NOMO-1 treated with dmso at 0.1 percent for 144 hours (cell line): ENCODE data around the gene MTMR3.
A peak's percentile ranks its signal among the peaks of the same experiment; 100 is the strongest.

Source experiments
- DNase-seq: peaks from one replicate; lab custom pipeline; 2025; ENCODE audit not compliant: unreplicated experiment; lab: John Stamatoyannopoulos, UW

Gene MTMR3

DNA sequence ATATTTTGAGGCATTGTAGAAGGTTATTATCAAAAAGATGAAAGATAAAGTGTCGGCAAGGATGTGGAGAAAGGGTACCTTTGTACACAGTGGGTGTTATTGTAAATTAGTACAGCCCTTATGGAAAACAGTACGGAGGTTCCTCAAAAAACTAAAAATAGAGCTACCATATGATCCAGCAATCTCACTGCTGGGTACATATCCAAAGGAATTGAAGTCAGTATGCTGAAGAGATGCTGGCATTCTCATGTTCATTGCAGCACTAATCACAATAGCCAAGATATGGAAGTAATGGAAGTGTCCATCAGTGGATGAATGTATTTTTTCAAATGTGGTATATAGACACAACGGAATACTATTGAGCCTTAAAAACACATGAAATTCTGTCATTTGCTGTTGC is 15.1 kb upstream of the MTMR3 start:
- DNase-seq: no peak

DNA sequence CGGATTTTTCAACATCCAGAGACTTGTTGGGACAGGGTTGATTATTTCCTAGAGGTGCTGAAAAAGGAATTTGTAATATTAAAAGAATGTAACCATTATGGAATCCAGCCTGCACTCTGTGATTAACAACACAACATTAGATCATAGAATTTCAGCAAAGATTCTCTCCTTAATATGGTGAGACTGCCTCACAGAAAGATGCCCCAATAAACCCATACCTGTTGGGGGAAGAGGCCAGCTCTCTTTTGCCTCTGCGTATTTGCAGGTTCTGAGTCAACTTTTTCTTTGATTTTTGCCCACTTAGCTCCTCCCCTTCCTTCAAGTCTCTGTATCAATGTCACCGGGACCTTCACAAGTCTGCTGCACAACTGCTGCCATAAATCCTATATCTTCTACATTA is 12.4 kb upstream of the MTMR3 start:
- DNase-seq: no peak

DNA sequence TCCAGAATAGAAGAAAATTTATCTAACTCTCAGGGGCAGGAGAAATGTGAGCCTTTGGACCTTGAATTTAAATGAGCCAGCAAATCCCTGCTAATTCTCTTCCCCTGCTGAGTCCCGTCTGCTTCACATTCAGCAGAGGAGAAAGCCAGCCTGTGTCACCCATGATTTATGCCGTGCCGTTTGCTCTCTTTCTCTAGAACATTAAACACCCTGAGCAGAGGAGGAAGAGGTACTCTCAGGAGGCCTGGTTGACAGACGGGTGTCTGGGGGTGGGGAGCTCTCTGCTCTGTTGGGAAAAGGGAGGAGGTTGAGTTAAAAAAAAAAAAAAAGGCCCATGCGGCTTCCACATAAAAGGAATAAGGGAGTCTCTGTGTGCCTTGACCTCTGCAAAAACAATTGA is 11.3 kb upstream of the MTMR3 start:
- peak; percentile 7 for DNase-seq

DNA sequence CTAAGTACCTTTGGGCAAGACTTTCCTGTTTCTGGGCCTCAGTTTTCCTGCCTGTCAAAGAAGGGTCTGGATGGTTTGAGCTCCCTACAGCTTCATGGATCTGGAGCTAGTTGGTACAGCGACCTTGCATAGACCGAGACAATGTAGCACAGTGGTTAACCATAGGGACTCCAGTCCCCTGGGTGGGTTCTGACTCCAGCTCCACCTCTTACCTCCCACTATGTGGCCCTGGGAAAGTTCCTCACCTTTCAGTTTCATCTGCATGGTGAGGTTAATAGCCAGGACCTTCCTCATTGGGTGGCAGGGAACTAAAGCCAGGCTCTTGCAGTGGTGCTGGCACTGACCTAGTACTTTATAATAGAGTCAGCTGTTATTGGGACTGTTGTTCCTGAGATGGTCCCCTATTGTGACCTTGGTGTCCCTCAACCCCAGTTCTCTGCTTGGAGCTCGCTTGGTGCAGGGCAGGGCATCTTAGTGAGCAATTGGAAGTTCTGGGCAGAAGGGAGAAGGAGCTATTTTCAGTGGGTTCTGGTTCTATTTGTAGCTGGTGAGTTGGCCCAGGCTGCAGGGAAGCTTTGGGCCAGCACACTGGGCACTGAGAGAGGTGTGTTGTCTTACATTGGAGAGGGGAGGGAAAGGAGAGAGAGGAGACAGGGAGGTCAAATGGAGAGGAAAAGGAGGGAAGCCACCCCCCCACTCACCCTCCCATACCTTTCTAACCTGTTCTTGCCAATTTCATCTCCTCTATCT is 10.7 kb upstream of the MTMR3 start:
- DNase-seq: no peak

DNA sequence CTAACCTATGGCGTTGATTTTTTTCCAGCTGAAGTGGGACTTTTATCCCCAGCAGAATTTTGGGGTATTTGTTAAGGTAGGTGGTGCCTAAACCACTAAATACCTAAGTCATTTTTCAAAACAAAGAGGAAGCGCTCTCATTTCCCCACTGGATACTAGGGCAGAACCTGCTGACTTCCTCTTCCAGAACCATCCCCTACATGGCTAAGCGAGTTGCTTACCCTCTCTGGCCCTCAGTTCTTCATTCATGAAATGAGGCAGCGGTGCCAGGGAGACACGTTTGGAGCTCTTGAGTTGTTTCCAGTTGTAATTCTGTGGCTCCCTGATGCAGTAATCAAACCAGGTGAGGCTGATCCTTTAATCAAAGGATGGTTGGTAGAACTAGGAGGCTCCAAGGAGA is 10.0 kb upstream of the MTMR3 start:
- peak; percentile 62 for DNase-seq

DNA sequence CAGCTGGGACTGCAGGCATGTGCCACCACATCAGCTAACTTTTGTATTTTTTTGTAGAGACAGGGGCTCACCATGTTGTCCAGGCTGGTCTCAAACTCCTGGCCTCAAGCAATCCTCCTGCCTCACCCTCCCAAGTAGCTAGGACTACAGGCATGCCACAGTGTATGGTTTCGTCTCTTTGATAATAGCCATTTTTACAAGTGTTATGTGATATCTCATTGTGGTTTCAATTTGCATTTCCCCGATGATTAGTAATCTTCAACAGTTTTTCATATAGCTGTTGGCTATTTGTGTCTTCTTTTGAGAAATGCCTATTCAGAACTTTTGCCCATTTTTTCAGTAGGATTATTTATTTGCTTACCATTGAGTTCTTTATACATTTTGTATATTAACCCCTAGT is 9.0 kb upstream of the MTMR3 start:
- DNase-seq: no peak

DNA sequence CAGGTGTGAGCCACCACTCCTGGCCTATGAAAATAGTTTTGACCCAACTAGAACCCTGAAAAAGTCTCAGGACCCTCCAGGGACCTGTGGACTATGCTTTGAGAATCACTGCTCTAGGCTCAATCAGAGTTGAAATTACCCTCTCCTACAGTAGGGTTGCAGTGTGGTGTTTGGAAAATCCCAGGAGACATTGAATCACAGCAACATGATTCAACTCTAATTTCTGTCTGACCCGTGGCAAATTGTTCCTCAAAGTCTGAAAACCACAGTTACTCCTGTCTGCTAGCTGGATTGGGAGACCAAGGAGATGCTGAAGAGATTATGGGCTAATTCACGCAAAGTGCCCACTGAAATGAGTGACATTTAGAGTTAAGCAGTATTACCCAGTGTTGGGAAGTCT is 5.4 kb upstream of the MTMR3 start:
- DNase-seq: no peak

DNA sequence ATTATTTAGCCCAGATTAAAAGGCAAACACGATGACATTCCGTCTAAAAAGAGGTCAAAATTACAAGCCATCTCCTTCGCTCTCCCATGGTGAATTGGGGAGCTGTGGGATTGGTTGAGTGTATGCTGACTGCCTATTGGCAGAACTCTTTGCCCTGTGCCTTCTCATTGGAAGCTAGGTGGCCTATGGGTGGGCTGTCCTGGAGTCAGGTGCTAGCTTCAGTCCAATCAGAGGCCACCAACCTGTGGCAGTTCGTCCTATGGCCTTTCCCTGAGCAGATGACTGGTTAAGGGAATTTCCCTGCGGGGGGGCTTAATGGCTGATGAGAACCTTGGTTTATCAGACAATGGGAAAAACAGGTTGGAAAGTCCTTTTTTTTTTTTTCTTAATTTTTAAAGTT is 3.2 kb upstream of the MTMR3 start:
- DNase-seq: no peak

DNA sequence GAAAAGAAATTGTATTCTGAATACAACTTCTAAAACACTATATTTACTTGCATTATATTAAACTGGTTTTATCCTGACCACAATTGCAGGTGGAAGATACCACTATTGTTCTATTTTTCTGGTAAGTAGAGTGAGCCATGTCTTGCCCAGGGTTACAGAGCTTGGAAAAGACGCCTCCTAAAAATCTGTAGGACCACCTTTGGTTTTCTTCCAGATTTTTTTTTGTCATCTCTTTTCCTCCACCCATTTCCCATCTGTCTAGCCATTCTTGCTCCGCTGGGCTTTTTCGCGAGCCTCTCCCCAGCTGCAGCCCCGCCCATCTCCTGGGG is 294 bp upstream of the MTMR3 start:
- DNase-seq: no peak

DNA sequence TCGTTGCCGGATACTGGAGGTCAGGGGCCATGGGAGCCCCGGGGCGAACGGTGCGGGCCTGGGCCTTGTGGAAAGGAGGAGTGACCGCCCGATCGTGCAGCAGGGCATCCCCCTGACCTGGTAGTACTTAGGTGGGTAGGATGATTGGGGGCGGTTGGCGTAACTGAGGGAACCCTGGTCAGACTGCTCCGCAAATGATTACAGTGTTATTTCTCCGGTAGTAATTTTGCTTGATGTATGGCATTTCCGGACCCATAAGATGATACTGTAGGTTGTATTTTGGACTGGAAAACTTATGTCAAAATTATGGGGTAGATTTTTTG is 762 bp downstream of the MTMR3 start:
- DNase-seq: no peak

DNA sequence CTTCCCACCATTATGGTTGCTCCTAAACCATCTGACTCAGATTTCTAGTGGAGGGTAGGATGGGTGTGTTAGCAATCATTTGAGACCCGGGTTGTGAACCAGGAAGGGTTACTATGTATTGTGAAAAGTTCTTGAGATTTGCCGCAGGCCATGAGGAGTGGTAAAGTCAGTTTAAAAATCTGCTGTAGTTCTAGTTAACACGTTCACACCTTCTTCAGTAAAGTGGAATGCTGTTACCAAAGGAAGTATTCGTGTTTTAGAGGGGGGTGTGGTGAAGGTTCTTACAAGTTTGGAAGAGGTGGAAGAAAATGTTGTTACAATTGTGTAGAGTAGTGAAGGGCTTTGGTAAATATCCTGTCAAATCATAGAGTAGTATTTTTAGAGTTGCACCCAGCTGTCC is 2.6 kb downstream of the MTMR3 start:
- no peak for DNase-seq

DNA sequence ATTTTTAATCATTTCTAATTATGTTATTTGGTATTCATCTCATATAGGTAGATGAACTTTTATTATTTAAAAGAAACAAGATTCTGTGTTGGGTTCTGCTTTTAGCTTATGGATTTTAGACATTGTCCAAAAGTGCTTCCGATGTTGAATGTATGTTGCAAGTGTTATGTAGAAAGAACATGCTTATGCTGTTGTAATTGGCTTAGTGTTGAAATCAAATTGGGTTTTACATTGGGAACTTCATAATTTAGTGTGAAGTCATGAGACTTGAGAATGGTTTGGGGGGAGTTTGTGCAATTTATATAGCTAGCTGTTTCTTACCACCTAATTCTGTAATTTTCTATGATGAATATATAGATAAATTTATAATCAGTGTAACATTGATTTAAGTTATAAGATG is 3.6 kb downstream of the MTMR3 start:
- DNase-seq: peak; percentile 47

DNA sequence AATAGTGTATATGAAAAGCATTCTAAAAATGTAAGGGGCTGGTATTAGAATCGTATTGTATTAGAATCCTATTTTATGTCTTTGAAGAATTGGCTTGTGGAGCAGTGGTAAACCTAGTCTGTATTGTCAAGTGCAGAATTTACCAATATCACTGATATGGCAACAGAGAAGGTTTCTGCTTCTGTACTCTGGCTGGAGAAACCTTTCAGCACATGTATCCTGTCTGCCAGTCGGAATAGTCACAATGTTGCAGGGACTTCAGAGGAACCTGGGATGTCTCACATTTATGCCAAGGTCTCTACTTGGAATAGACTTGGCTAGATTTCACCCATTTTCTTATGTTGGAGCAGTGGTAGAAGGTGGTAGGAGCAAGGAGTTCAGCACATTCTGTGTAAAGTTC is 4.4 kb downstream of the MTMR3 start:
- no peak for DNase-seq

DNA sequence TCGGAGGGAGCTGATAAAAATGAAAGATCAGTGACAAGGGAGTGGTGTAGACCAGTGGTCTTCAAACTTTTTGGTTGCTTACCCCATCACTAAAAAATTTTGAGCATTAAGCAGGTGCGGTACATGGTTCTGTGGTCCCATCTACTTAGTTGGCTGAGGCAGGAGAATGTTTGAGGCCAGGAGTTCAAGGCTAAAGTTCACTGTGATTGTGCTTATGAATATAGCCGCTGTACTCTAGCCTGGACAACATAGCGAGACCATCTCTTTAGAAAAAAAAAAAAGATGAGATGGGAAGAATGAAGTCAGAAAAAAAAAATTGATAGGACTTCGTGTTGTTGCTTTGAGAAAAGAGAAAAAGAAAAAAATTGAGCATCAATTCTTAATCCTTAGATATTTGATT is 7.8 kb downstream of the MTMR3 start:
- no peak for DNase-seq

DNA sequence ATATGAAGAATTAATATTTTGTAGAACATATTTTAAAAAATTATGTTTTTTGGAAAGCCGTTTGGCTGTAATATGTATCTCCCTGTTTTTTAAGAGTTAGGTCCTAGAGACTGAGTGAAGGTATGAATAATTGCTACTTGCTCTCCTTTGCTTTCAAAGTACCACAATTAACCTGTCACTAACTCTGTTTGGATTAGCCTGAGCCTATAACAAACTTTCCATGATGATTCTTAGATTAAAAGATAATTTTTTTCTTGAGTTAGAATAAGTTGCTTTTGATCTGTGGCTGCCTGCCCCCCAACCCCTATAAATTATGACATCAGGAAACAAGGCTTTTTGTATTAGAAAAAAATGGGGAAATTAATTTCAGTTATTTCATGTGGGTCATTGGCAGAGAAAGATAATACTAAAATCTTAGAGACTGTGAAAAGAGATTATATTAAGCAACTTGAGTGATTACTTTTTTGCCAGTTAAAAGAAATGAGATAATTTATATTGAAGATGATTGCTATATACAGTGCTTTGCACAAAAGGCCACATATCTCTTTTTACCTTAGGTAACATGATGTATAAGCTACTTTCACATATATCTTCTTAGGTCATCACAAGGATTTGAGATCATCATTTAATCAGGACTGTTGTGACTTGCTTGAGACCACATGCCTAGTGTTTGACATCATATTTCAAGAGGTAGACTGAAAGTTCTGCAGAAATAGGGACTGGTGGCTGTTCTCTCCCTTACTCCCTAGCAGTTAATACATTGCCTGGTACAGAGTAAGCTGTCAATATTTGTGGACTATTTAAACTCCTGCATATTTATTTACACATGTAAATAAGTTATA is 9.6 kb downstream of the MTMR3 start:
- no peak for DNase-seq

DNA sequence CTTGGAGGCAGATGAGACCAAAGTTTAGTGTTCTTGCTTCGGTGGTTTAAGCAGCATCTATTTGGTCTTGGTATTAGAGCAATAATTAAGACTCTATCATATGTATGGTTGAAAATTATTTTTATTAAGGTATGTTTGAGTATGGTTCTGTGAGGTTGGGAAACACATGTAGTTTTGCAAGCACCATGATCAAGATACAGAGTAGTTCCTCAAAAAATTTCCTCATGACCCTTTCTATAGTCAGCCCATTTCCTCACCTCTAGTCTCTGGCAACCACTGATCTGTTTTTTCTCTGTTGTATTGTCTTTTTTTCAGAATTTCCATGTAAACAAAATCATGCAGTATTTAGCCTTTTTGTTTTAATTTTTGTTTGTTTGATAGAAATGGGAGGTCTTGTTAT is 18.4 kb downstream of the MTMR3 start:
- peak; percentile 73 for DNase-seq

DNA sequence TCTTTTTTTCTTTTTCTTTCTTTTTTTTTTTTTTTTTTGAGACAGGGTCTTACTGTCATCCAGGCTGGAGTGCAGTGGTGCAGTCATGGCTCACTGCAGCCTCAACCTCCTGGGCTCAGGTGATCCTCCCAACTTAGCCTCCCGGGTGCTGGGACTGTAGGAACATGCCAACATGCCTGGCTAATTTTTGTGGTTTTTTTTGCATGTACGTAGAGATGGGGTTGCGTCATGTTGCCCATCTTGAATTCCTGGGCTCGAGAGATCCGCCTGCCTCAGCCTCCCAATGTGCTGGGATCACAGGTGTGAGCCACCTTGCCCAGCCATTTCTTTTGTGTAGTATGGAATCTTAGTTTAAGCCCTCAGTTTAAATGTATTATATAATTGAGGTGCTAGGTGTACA is 20.4 kb downstream of the MTMR3 start:
- no peak for DNase-seq

DNA sequence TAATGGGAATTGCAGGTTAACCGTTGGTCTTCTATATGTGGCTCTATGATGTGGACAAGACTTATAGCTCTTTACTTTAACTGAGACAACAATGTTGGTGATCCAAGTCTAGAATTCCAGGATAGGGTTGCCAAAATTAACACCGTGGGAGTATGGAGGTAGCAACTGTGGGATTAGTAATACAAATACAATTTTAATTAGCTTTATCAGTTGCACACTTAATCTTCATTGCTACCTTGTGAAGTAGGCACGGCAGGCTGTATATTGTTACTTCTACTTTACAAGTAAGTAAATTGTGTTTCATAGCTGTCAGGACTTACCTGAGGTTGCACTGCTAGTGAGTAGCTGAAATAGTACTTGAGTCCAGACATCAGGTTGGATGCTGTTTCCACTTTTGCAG is 21.0 kb downstream of the MTMR3 start:
- no peak for DNase-seq

DNA sequence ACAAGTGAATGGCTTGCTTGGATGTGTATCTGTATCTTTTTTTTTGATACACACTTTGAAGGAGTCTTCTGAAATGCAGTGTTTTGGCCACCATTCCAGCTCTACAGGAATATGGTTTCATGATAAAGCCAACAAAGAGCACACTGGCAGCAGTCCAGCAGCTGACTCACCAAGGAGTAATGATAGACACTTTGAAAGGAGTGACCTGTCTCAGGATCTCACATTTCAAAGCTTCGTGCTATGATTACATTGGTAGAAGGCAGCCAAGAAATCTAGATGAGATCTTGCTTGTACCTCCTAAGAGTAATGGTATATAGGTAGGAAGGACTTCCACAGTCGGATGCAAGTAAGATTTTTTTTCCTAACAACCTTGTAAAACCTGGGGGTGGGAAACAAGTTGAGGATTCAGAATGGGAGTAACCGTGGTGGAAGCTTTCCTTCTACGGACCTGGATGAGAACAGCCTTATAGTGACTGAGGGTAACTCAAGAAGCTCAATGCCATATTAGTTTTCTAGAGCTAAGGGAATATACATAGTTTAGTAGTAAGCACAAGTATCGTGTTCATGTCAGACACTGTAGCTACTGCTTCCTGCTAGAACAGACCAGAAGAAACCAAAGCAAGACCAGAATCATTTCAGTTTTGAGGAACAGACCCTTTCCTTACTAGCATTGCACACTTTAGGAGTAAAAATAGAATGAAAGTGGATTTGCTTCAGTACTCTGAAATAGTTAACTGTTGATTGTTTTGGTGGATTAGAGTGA is 25.0 kb downstream of the MTMR3 start:
- peak; percentile 34 for DNase-seq

DNA sequence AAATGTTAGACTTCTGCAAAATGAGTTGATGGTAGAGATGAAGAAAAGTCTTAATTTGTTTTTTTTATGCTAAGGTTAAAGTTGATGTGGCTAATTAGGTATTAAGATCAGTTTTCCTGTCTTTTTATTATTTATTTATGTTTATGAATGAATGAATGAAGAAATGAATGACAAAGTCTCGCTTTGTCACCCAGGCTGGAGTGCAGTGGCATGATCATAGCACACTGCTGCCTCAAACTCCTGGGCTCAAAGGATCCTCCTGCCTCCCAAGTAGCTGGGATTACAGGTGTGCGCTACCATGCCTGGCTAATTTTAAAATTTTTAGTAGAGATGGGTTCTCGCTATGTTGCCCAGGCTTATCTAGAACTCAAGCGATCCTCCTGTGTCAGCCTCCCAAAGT is 29.2 kb downstream of the MTMR3 start:
- DNase-seq: no peak

DNA sequence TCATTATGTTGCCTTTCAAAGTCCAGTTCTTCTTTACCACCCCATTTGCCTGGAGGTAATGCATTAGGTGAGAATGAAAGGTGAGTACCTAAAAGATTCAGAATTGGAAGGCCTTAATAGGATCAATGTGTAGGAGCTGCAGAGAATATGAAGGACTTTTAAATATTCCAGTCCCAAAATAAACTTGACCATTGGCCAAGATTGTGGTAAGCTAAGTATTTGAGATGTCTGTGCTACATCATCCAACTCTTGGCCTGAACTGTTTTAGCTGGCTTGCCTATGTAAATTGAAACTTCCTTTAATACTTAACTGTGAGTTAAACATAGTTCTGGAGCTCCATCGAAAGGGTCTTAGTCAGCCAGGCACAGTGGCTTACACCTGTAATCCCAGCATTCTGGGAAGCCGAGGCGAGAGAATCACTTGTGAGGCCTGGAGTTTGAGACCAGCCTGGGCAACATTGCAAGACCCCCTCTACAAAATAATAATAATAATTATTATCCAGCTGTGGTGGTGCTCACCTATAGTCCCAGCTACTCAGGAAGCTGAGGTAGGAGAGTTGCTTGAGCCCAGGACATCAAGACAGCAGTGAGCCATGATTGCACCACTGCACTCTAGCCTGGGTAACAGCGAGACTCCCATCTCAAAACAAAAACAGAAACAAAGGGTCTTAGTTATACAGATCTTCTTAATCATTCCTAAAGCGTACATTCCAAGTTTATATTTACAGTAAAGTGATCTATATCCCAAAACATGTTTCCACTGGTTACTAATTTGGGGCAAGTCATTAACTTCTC is 29.8 kb downstream of the MTMR3 start:
- no peak for DNase-seq
